SK-N-SH (cell line): ENCODE data around the gene ITGA5. TPM values are rescaled to one million over a fixed set of nuclear protein-coding genes. Genes with fewer than 3 reads are reported as not detected.

Experiments used
- CTCF ChIA-PET: fragments of 300-600, 350-600 bp; formaldehyde crosslinking; extraction: SDS; loops from one replicate; lab custom pipeline; 2021; lab: Yijun Ruan, JAX
- POLR2A ChIA-PET: fragments of 350-600 bp; sonication (Branson Sonifier 250); formaldehyde crosslinking; extraction: SDS; loops from one replicate; lab custom pipeline; 2020; ENCODE audit warnings: antibody characterized with exemption, inconsistent platforms; lab: Yijun Ruan, JAX
- DNase-seq: peaks from one replicate; pipeline ENCODE4 v3.0.0; 2012
- H2AFZ ChIP-seq: fragments of 200-600 bp; sonication (generic); 2 replicates; pipeline ENCODE4 v1.8.1; 2016; ENCODE audit warnings: antibody characterized with exemption, mild to moderate bottlenecking, low read depth
- H3F3A ChIP-seq: fragments of 200-600 bp; sonication (generic); replicated peaks from 2 replicates; pipeline ENCODE3; 2016; ENCODE audit warnings: antibody characterized with exemption, mild to moderate bottlenecking; ENCODE audit not compliant: insufficient read depth
- H3K27ac ChIP-seq, 2 experiments: fragments of 200-500 bp in 1 of 2; fragments of 200-600 bp in 1 of 2; sonication (Bioruptor generic) in 1 of 2; sonication (generic), shearing (Covaris generic) in 1 of 2; 2 replicates each; pipeline versions ENCODE4 v1.5.1 to v1.6.1; 2014 to 2016; ENCODE audit warnings: low read depth in 2 of 2, inconsistent platforms in 1 of 2, low read length in 1 of 2, mild to moderate bottlenecking in 1 of 2, mixed read lengths in 1 of 2
- H3K27me3 ChIP-seq: fragments of 200-600 bp; sonication (generic), shearing (Covaris generic); 2 replicates; pipeline ENCODE4 v1.6.1; 2016; ENCODE audit warnings: mixed run types; ENCODE audit not compliant: insufficient read depth
- H3K36me3 ChIP-seq, 2 experiments: fragments of 200-500 bp in 1 of 2; fragments of 200-600 bp in 1 of 2; sonication (Bioruptor generic) in 1 of 2; sonication (generic) in 1 of 2; replicated peaks in 1 of 2; 2 replicates each; pipeline versions ENCODE3 to v1.5.1; 2014 to 2016; ENCODE audit warnings: low read length in 1 of 2, mild to moderate bottlenecking in 1 of 2; ENCODE audit not compliant: insufficient read depth in 2 of 2, control insufficient read depth in 1 of 2
- H3K4me1 ChIP-seq, 2 experiments: fragments of 200-500 bp in 1 of 2; fragments of 200-600 bp in 1 of 2; sonication (Bioruptor generic) in 1 of 2; sonication (generic), shearing (Covaris generic) in 1 of 2; 2 replicates each; pipeline versions ENCODE4 v1.5.1 to v1.6.1; 2014 to 2016; ENCODE audit warnings: low read depth in 1 of 2, low read length in 1 of 2, mixed run types in 1 of 2; ENCODE audit not compliant: insufficient read depth in 2 of 2, control insufficient read depth in 1 of 2
- H3K4me2 ChIP-seq: fragments of 200-600 bp; sonication (generic), shearing (Covaris generic); 2 replicates; pipeline ENCODE4 v1.6.1; 2017; ENCODE audit warnings: mixed run types
- H3K4me3 ChIP-seq, 2 experiments: fragments of 200-500 bp in 1 of 2; fragments of 200-600 bp in 1 of 2; sonication (Bioruptor generic) in 1 of 2; sonication (generic), shearing (Covaris generic) in 1 of 2; 2 replicates each; pipeline versions ENCODE4 v1.5.1 to v1.8.1; 2014 to 2016; ENCODE audit warnings: low read depth in 2 of 2, inconsistent platforms in 1 of 2, low read length in 1 of 2, mild to moderate bottlenecking in 1 of 2, mixed read lengths in 1 of 2, moderate library complexity in 1 of 2
- H3K79me2 ChIP-seq: fragments of 200-600 bp; sonication (generic); 2 replicates; pipeline ENCODE4 v1.8.1; 2017; ENCODE audit warnings: mild to moderate bottlenecking; ENCODE audit not compliant: insufficient read depth
- H3K9ac ChIP-seq: fragments of 200-600 bp; sonication (generic); 2 replicates; pipeline ENCODE4 v1.6.1; 2017; ENCODE audit warnings: mixed run types
- H3K9me2 ChIP-seq: fragments of 200-600 bp; sonication (generic); 2 replicates; pipeline ENCODE4 v1.6.1; 2017; ENCODE audit warnings: mixed run types
- H3K9me3 ChIP-seq: fragments of 200-600 bp; sonication (generic); 2 replicates; pipeline ENCODE4 v1.6.1; 2017; ENCODE audit warnings: mixed run types, mild to moderate bottlenecking, moderate library complexity
- H4K20me1 ChIP-seq: fragments of 200-600 bp; sonication (generic); 2 replicates; pipeline ENCODE4 v1.6.1; 2017; ENCODE audit warnings: mild to moderate bottlenecking, mixed run types; ENCODE audit not compliant: insufficient read depth
- CHD2 ChIP-seq: fragments of 150-350 bp; IDR thresholded peaks from 2 replicates; pipeline ENCODE4 v1.6.1; 2018; ENCODE audit warnings: low read length; ENCODE audit not compliant: partially characterized antibody
- EP300 ChIP-seq, 2 experiments: IDR thresholded peaks; 2 replicates each; pipeline versions ENCODE4 v1.4.0 to v1.6.1; 2012; ENCODE audit warnings: borderline replicate concordance in 1 of 2, low read depth in 1 of 2, low read length in 1 of 2
- FOSL2 ChIP-seq: IDR thresholded peaks from 2 replicates; pipeline ENCODE4 v1.4.0; 2012; ENCODE audit warnings: low read depth, mild to moderate bottlenecking, moderate library complexity, borderline replicate concordance
- NFIC ChIP-seq: IDR thresholded peaks from 2 replicates; pipeline ENCODE4 v1.4.0; 2012; ENCODE audit warnings: borderline replicate concordance
- PBX3 ChIP-seq: IDR thresholded peaks from 2 replicates; pipeline ENCODE4; 2012
- POLR2AphosphoS5 ChIP-seq: IDR thresholded peaks from 2 replicates; pipeline ENCODE4 v1.6.1; 2012; ENCODE audit warnings: low read depth, low read length
- RCOR1 ChIP-seq: fragments of 150-350 bp; IDR thresholded peaks from 2 replicates; pipeline ENCODE4 v1.6.1; 2017; ENCODE audit warnings: antibody characterized with exemption, low read length
- REST ChIP-seq: IDR thresholded peaks from 2 replicates; pipeline ENCODE4 v1.6.1; 2012; ENCODE audit warnings: mild to moderate bottlenecking, low read depth, low read length, moderate library complexity
- RXRA ChIP-seq: IDR thresholded peaks from 2 replicates; pipeline ENCODE4 v1.4.0; 2012; ENCODE audit warnings: low read depth, mild to moderate bottlenecking, borderline replicate concordance
- SIN3A ChIP-seq: IDR thresholded peaks from 2 replicates; pipeline ENCODE4 v1.6.1; 2012; ENCODE audit warnings: low read depth, mild to moderate bottlenecking, low read length, moderate library complexity, borderline replicate concordance
- TAF1 ChIP-seq: IDR thresholded peaks from 2 replicates; pipeline ENCODE4 v1.6.1; 2012; ENCODE audit warnings: low read depth, mild to moderate bottlenecking, low read length, moderate library complexity, borderline replicate concordance
- TCF12 ChIP-seq: IDR thresholded peaks from 2 replicates; pipeline ENCODE4 v1.4.0; 2012
- USF2 ChIP-seq: fragments of 150-350 bp; IDR thresholded peaks from 2 replicates; pipeline ENCODE4 v1.6.1; 2017; ENCODE audit warnings: antibody characterized with exemption, low read length, low read depth, borderline replicate concordance
- YY1 ChIP-seq: IDR thresholded peaks from 2 replicates; pipeline ENCODE4 v1.4.0; 2012; ENCODE audit warnings: low read depth, mild to moderate bottlenecking
- WGBS: methylation state at CpG from one replicate; pipeline ENCODE4 v1.1.6; 2017; ENCODE audit warnings: low lambda C conversion rate; 5-methylcytosine and 5-hydroxymethylcytosine counted together
- polyA plus RNA-seq, 3 experiments: library from polyadenylated mRNA; depleted of rRNA; stranded (reverse); fragments of >200 nt; gene quantifications; 2 replicates each; pipeline ENCODE4 v1.2.3, GENCODE V29; 2012

The ITGA5 gene
- polyA plus RNA-seq, 1 of the 3 experiments (the other 2 are of a cell fraction) = 52.5 TPM

GRCh38 chr12:54352022-54352531 is 67.0 kb downstream of the ITGA5 start:
- Histone ChIP-seq H3K27ac (peak overlapping the region; percentile 63 to 99), H2AFZ (no peak overlapping the region), H3K9me3 (no peaks in the 10 kb centered on the region), H4K20me1 (no peaks in the 10 kb centered on the region), H3K9me2 (no peaks in the 10 kb centered on the region)
- TF ChIP-seq TCF12 (peak; percentile 43; the same call in 1 of the 2 replicates), PBX3 (peak; percentile 39; the same call in 1 of the 2 replicates), SIN3A (no peak), RXRA (no peak), EP300 (IDR thresholded peaks at IDR 0.05; ENCODE audit: borderline replicate concordance in 1 of 2, low read depth in 1 of 2, low read length in 1 of 2) (peak in 1 of 2 experiments; percentile 14; a peak in 1 of 4 replicates), CHD2 (peak; percentile 81), TAF1 (no peak; the same call in 1 of the 2 replicates), POLR2AphosphoS5 (0 out of 2 replicates have a peak, but pooled peaks have one; percentile 19), NFIC (peak; percentile 62)
- TF ChIP-seq, all 33 proteins: peak for 6
- Histone ChIP-seq H3K79me2 (no peaks in the 10 kb centered on the region), H3F3A (no peaks in the 10 kb centered on the region), H3K27me3 (no peaks in the 10 kb centered on the region), H3K4me1 (peaks cover 25 to 41% of the 10 kb centered on the region in 2 experiments), H3K4me2 (peak overlapping the region; percentile 21; the same call in 1 of the 2 replicates), H3K36me3 (peaks cover 15 to 42% of the 10 kb centered on the region in 2 experiments), H3K9ac (peak overlapping the region; percentile 1; the same call in 1 of the 2 replicates), H3K4me3 (peak overlapping the region in 1 of 2 experiments; percentile 25; a peak in 2 of 4 replicates)
- POLR2A ChIA-PET = interaction anchor here (0.7 to 3.1 kb wide), 7 partner anchors 10 to 72 kb away, joined by 3 to 18 read pairs (median 3); partner anchors contain the start of genes CBX5, COPZ1 and HNRNPA1
- DNase-seq = peak; percentile 65
- CTCF ChIA-PET = interaction anchor here (0.9 to 5.3 kb wide), 11 partner anchors 10 to 394 kb away, joined by 3 to 63 read pairs (median 4); partner anchors contain the start of gene COPZ1
- 36% methylated on average over 20 of the region's 21 CpGs for WGBS

GRCh38 chr12:54351341-54351740 is 67.7 kb downstream of the ITGA5 start:
- no peaks in the 10 kb centered on the region for H4K20me1 ChIP-seq
- no peak overlapping the region for H3K4me3 ChIP-seq
- H3K4me1 ChIP-seq = peaks cover 25 to 35% of the 10 kb centered on the region in 2 experiments
- DNase-seq = no peak
- H3K9me3 ChIP-seq = no peaks in the 10 kb centered on the region
- H3K27ac ChIP-seq = peak overlapping the region; percentile 63 to 99; a peak in 3 of 4 replicates
- ChIA-PET CTCF (interaction anchor here (0.8 to 5.3 kb wide), 11 partner anchors 8 to 137 kb away, joined by 3 to 63 read pairs (median 4); partner anchors contain the start of gene COPZ1), POLR2A (interaction anchor here (0.8 to 3.1 kb wide), 3 partner anchors 26 to 71 kb away, joined by 3 to 18 read pairs (median 5); partner anchors contain the start of genes CBX5, COPZ1 and HNRNPA1)
- H3K27me3 ChIP-seq = no peaks in the 10 kb centered on the region
- WGBS = 83% methylated on average over 4 of the region's 4 CpGs
- TF ChIP-seq REST (no peak), EP300 (IDR thresholded peaks at IDR 0.05; ENCODE audit: borderline replicate concordance in 1 of 2, low read depth in 1 of 2, low read length in 1 of 2) (no peak), CHD2 (no peak), FOSL2 (no peak), POLR2AphosphoS5 (no peak), TAF1 (no peak), TCF12 (no peak), USF2 (no peak), RCOR1 (no peak), YY1 (no peak)
- H3K9ac ChIP-seq = no peak overlapping the region
- H3K79me2 ChIP-seq = no peaks in the 10 kb centered on the region
- H2AFZ ChIP-seq = no peak overlapping the region
- peak overlapping the region; percentile 21; the same call in 1 of the 2 replicates for H3K4me2 ChIP-seq
- no peaks in the 10 kb centered on the region for H3K9me2 ChIP-seq
- H3K36me3 ChIP-seq = peaks cover 15 to 45% of the 10 kb centered on the region in 2 experiments
- no peaks in the 10 kb centered on the region for H3F3A ChIP-seq
